Heart left ventricle (tissue), 13 donors: Measurements from ENCODE around the gene LYSMD4.
"Not testable (repeated sequence)": the region's sequence is repeated elsewhere in the genome, so short reads cannot be mapped to it uniquely, and the experiment has no call there.

ENCODE experiments used
- POLR2A ChIP-seq, 2 donors: fragments of 450-650 bp; IDR thresholded peaks; one replicate each; pipeline ENCODE4 v1.6.1; 2017; ENCODE audit warnings: antibody characterized with exemption in 2 of 2, mild to moderate bottlenecking in 2 of 2, moderate library complexity in 2 of 2
- TF ChIP-seq, protein P1 (sequence below), 12 donors: fragments of 200-600 bp; sonication (generic) in 4 of 12; IDR thresholded peaks; one replicate each; pipeline versions ENCODE4 v1.5.0 to v1.8.0; 2018 to 2022; ENCODE audit warnings: antibody characterized with exemption in 12 of 12, mild to moderate bottlenecking in 5 of 12
- donor health status: ischemic (EF 13 %, LVEDD 7.1; RV severe dilation, severe dysfunction).
- donor health status: DM: no; HTN: yes; CAD: no.
- donor health status: DM: no; HTN: no; CAD: no.
- donor health status: ischemic (EF 25% LVEDD 6.9; RV normal size, moderate dysfunction).
- donor health status: ischemic (EF 25% LVEDD 5.7; RV mildly dilated, moderate dysfunction).
- donor health status: ischemic (EF 35%, LVEDD 5.7; RV mildly dilated, moderate dysfunction).
- donor health status: nonischemic (EF 11% LVEDD 7.7; RV severe dilation, severe dysfunction).
- donor health status: DM: yes; HTN: yes; CAD: no.
- donor health status: PGD.
- donor health status: ischemic (EF 29% LVEDD 5.4; RV normal size, mild dysfunction).
- donor health status: nonischemic (EF 23%, LVEDD 6.1; RV moderate dilation, normal function).

GRCh38 chr15:99734040-99734291 is 729 bp upstream of the LYSMD4 start:
- TF ChIP-seq, protein P1, sequence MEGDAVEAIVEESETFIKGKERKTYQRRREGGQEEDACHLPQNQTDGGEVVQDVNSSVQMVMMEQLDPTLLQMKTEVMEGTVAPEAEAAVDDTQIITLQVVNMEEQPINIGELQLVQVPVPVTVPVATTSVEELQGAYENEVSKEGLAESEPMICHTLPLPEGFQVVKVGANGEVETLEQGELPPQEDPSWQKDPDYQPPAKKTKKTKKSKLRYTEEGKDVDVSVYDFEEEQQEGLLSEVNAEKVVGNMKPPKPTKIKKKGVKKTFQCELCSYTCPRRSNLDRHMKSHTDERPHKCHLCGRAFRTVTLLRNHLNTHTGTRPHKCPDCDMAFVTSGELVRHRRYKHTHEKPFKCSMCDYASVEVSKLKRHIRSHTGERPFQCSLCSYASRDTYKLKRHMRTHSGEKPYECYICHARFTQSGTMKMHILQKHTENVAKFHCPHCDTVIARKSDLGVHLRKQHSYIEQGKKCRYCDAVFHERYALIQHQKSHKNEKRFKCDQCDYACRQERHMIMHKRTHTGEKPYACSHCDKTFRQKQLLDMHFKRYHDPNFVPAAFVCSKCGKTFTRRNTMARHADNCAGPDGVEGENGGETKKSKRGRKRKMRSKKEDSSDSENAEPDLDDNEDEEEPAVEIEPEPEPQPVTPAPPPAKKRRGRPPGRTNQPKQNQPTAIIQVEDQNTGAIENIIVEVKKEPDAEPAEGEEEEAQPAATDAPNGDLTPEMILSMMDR (IDR thresholded peaks at IDR 0.05): not testable (repeated sequence)
- TF ChIP-seq POLR2A (IDR thresholded peaks at IDR 0.05): not testable (repeated sequence)
